Testis (tissue), 3 donors: ENCODE measurements around the gene BAZ1A. TPM values are rescaled to one million over a fixed set of nuclear protein-coding genes. Genes with fewer than 3 reads are reported as not detected.

Experiments
- DNase-seq: peaks from one replicate; pipeline ENCODE4 v3.0.0-alpha.2; 2019
- H3K27ac ChIP-seq, 2 donors: fragments of 200-600 bp; sonication (generic); one replicate each; pipeline ENCODE4 v1.5.1; 2019
- H3K27me3 ChIP-seq: fragments of 200-600 bp; sonication (generic); one replicate; pipeline ENCODE4 v1.5.1; 2019
- H3K36me3 ChIP-seq: fragments of 200-600 bp; sonication (generic); one replicate; pipeline ENCODE4 v1.5.1; 2017; ENCODE audit warnings: low read depth; ENCODE audit errors: missing control alignments
- H3K4me1 ChIP-seq: fragments of 200-600 bp; sonication (generic); one replicate; pipeline ENCODE4 v1.5.1; 2019
- H3K4me3 ChIP-seq, 2 donors: fragments of 200-600 bp; sonication (generic); one replicate each; pipeline ENCODE4 v1.5.1; 2017 to 2019
- H3K9me3 ChIP-seq: fragments of 200-600 bp; sonication (generic); one replicate; pipeline ENCODE4 v1.5.1; 2017
- CTCF ChIP-seq, 3 experiments: fragments of 450-650 bp in 2 of 3; fragments of 200-600 bp in 1 of 3; sonication (generic) in 1 of 3; IDR thresholded peaks; one replicate each; pipeline ENCODE4 v1.5.1; 2016 to 2019; ENCODE audit warnings: antibody characterized with exemption in 3 of 3, mild to moderate bottlenecking in 2 of 3, moderate library complexity in 1 of 3
- POLR2A ChIP-seq: fragments of 450-650 bp; IDR thresholded peaks from one replicate; pipeline ENCODE4 v1.6.1; 2017; ENCODE audit warnings: antibody characterized with exemption, mild to moderate bottlenecking, moderate library complexity
- WGBS, 2 donors: methylation state at CpG; one replicate each; pipeline ENCODE4 v1.1.5; 2018; 5-methylcytosine and 5-hydroxymethylcytosine counted together
- intact Hi-C: fragments of 100-400 bp; cut with DNase I; formaldehyde crosslinking; loops from one replicate; pipeline ENCODE4 v1.15.1; 2023; ENCODE audit warnings: low total_unique reads
- polyA plus RNA-seq: library from polyadenylated mRNA; stranded (reverse); fragments of 350-450 nt; fragmentation: Illumina TruSeq; extraction: RNeasy Lipid Tissue Mini Kit (QIAGEN cat#74804); gene quantifications from one replicate; pipeline ENCODE4 v1.2.3, GENCODE V29; 2014; ENCODE audit warnings: low read depth, low replicate concordance; ENCODE audit not compliant: insufficient read depth
- total RNA-seq, 2 donors: library from RNA; depleted of rRNA; stranded (reverse); fragments of >200 nt; gene quantifications; one replicate each; pipeline ENCODE4 v1.2.3, GENCODE V29; 2016

Gene BAZ1A
- total and polyA plus RNA-seq, 3 donors from 2014 or later, result 33.9 to 78.2 (median 63.1) TPM

- Histone ChIP-seq H3K9me3 (no peaks in the 10 kb centered on the region), H3K27ac (no peak overlapping the region), H3K4me1 (no peaks in the 10 kb centered on the region), H3K36me3 (no peaks in the 10 kb centered on the region), H3K27me3 (no peaks in the 10 kb centered on the region), H3K4me3 (no peak overlapping the region)
- DNase-seq, result no peak
- WGBS, 2 donors, result 91 to 96% methylated on average over 3 of the region's 3 CpGs
- no peak for TF ChIP-seq CTCF (IDR thresholded peaks at IDR 0.05)
- no peak for TF ChIP-seq POLR2A
- intact Hi-C loops, result no loop called here
These were observed 109.1 kb downstream of the BAZ1A start for GRCh38 chr14:34766060-34766459.

GRCh38 chr14:34755215-34755614, 119.9 kb downstream of the BAZ1A start:
- Histone ChIP-seq H3K4me3 (no peak overlapping the region), H3K9me3 (no peaks in the 10 kb centered on the region), H3K36me3 (no peaks in the 10 kb centered on the region), H3K27me3 (no peaks in the 10 kb centered on the region), H3K4me1 (peaks cover 4% of the 10 kb centered on the region), H3K27ac (no peak overlapping the region)
- DNase-seq, result no peak
- whole genome bisulfite sequencing, 2 donors, result 95 to 100% methylated on average over 2 of the region's 2 CpGs
- TF ChIP-seq POLR2A (no peak), CTCF (IDR thresholded peaks at IDR 0.05) (no peak)
- intact Hi-C loops, result no loop called here

- DNase-seq, result no peak
- TF ChIP-seq CTCF (IDR thresholded peaks at IDR 0.05) (no peak), POLR2A (no peak)
- Histone ChIP-seq H3K9me3 (no peaks in the 10 kb centered on the region), H3K27ac (no peak overlapping the region), H3K4me3 (no peak overlapping the region), H3K36me3 (no peaks in the 10 kb centered on the region), H3K4me1 (peaks cover 4% of the 10 kb centered on the region), H3K27me3 (no peaks in the 10 kb centered on the region)
- intact Hi-C loops, result no loop called here
- 90 to 94% methylated on average over 1 of the region's 1 CpG for WGBS, 2 donors
These were observed 120.5 kb downstream of the BAZ1A start for GRCh38 chr14:34754687-34755086.

GRCh38 chr14:34750670-34751069, 124.5 kb downstream of the BAZ1A start:
- Histone ChIP-seq H3K27me3 (no peaks in the 10 kb centered on the region), H3K9me3 (no peaks in the 10 kb centered on the region), H3K27ac (peak overlapping the region in 1 of 2 donors; percentile 24), H3K4me1 (peaks cover 4% of the 10 kb centered on the region), H3K4me3 (no peak overlapping the region), H3K36me3 (no peaks in the 10 kb centered on the region)
- intact Hi-C loops, result no loop called here
- DNase-seq, result no peak
- TF ChIP-seq POLR2A (no peak), CTCF (IDR thresholded peaks at IDR 0.05) (no peak)

GRCh38 chr14:34750233-34750632, 124.9 kb downstream of the BAZ1A start:
- WGBS, 2 donors, result 73 to 74% methylated on average over 2 of the region's 2 CpGs
- Histone ChIP-seq H3K4me3 (no peak overlapping the region), H3K27ac (peak overlapping the region in 1 of 2 donors; percentile 24), H3K36me3 (no peaks in the 10 kb centered on the region), H3K27me3 (no peaks in the 10 kb centered on the region), H3K9me3 (no peaks in the 10 kb centered on the region), H3K4me1 (peaks cover 4% of the 10 kb centered on the region)
- DNase-seq, result no peak
- intact Hi-C loops, result no loop called here
- TF ChIP-seq CTCF (IDR thresholded peaks at IDR 0.05), result no peak
